Gastrocnemius medialis (tissue), 4 donors: ENCODE results near the gene RBM23.

Source experiments
- POLR2A ChIP-seq, 2 donors: fragments of 450-650 bp; IDR thresholded peaks; one replicate each; pipeline ENCODE4 v1.6.1; 2017; ENCODE audit warnings: antibody characterized with exemption in 2 of 2, mild to moderate bottlenecking in 2 of 2, moderate library complexity in 2 of 2
- TF ChIP-seq, protein P1 (sequence below), 5 experiments: fragments of 450-650 bp in 3 of 5; fragments of 200-600 bp in 2 of 5; sonication (generic) in 2 of 5; IDR thresholded peaks in 4 of 5; conservative IDR thresholded peaks in 1 of 5; 1 replicate in 4 of 5; 2 replicates in 1 of 5; pipeline ENCODE4 v1.5.1; 2016 to 2019; ENCODE audit warnings: antibody characterized with exemption in 5 of 5, mild to moderate bottlenecking in 3 of 5, moderate library complexity in 3 of 5

DNA sequence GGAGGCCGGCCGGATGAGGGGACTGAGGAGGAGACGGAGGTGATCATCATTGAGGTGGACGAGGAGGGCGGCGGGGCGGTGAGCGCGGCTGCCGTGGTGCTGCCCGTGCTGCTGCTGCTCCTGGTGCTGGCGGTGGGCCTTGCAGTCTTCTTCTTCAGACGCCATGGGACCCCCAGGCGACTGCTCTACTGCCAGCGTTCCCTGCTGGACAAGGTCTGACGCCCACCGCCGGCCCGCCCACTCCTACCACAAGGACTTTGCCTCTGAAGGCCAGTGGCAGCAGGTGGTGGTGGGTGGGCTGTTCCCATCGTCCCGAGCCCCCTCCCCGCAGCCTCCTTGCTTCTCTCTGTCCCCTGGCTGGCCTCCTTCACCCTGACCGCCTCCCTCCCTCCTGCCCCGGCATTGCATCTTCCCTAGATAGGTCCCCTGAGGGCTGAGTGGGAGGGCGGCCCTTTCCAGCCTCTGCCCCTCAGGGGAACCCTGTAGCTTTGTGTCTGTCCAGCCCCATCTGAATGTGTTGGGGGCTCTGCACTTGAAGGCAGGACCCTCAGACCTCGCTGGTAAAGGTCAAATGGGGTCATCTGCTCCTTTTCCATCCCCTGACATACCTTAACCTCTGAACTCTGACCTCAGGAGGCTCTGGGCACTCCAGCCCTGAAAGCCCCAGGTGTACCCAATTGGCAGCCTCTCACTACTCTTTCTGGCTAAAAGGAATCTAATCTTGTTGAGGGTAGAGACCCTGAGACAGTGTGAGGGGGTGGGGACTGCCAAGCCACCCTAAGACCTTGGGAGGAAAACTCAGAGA, 72.9 kb downstream of the RBM23 start:
- TF ChIP-seq, protein P1, sequence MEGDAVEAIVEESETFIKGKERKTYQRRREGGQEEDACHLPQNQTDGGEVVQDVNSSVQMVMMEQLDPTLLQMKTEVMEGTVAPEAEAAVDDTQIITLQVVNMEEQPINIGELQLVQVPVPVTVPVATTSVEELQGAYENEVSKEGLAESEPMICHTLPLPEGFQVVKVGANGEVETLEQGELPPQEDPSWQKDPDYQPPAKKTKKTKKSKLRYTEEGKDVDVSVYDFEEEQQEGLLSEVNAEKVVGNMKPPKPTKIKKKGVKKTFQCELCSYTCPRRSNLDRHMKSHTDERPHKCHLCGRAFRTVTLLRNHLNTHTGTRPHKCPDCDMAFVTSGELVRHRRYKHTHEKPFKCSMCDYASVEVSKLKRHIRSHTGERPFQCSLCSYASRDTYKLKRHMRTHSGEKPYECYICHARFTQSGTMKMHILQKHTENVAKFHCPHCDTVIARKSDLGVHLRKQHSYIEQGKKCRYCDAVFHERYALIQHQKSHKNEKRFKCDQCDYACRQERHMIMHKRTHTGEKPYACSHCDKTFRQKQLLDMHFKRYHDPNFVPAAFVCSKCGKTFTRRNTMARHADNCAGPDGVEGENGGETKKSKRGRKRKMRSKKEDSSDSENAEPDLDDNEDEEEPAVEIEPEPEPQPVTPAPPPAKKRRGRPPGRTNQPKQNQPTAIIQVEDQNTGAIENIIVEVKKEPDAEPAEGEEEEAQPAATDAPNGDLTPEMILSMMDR (IDR thresholded peaks at IDR 0.05 in 4 of 5, conservative IDR thresholded peaks at IDR 0.05 in 1 of 5) = no peak
- no peak for TF ChIP-seq POLR2A (IDR thresholded peaks at IDR 0.05)
